OCI-M2 (cell line): ENCODE results near the gene C5orf15.
"Not testable (repeated sequence)": the region's sequence is repeated elsewhere in the genome, so short reads cannot be mapped to it uniquely, and the experiment has no call there.

ENCODE experiments used
- DNase-seq: peaks from one replicate; lab custom pipeline; 2025; ENCODE audit not compliant: unreplicated experiment; lab: John Stamatoyannopoulos, UW

The C5orf15 gene

GRCh38 chr5:133963493-133964128 lies 4.8 kb downstream of the C5orf15 start:
- DNase-seq: no peak

GRCh38 chr5:133962801-133963476 lies 5.5 kb downstream of the C5orf15 start:
- DNase-seq: no peak

- no peak for DNase-seq
These were observed 6.3 kb downstream of the C5orf15 start for GRCh38 chr5:133962131-133962530.

- DNase-seq: no peak
These were observed 8.8 kb downstream of the C5orf15 start for GRCh38 chr5:133959643-133960042.

GRCh38 chr5:133957591-133957990 lies 10.8 kb downstream of the C5orf15 start:
- no peak for DNase-seq

GRCh38 chr5:133957080-133957479 lies 11.3 kb downstream of the C5orf15 start:
- DNase-seq: no peak

GRCh38 chr5:133956196-133956595 lies 12.2 kb downstream of the C5orf15 start:
- not testable (repeated sequence) for DNase-seq

- DNase-seq: no peak
These were observed 14.8 kb downstream of the C5orf15 start for GRCh38 chr5:133953568-133954145.

GRCh38 chr5:133952729-133953567 lies 15.5 kb downstream of the C5orf15 start:
- no peak for DNase-seq

GRCh38 chr5:133950821-133951612 lies 17.4 kb downstream of the C5orf15 start:
- DNase-seq: no peak

- DNase-seq: no peak
These were observed 19.7 kb downstream of the C5orf15 start for GRCh38 chr5:133948721-133949120.

GRCh38 chr5:133947431-133947841 lies 21.0 kb downstream of the C5orf15 start:
- no peak for DNase-seq

GRCh38 chr5:133945568-133945967 lies 22.9 kb downstream of the C5orf15 start:
- no peak for DNase-seq

- no peak for DNase-seq
These were observed 23.9 kb downstream of the C5orf15 start for GRCh38 chr5:133944263-133945185.

GRCh38 chr5:133943475-133943817 lies 25.0 kb downstream of the C5orf15 start:
- DNase-seq: no peak

GRCh38 chr5:133942614-133943474 lies 25.6 kb downstream of the C5orf15 start:
- DNase-seq: no peak

GRCh38 chr5:133941456-133942196 lies 26.8 kb downstream of the C5orf15 start:
- DNase-seq: no peak

- no peak for DNase-seq
These were observed 28.8 kb downstream of the C5orf15 start for GRCh38 chr5:133939668-133940067.
